T follicular helper cell (primary cell): ENCODE data around the gene PAX8.
A peak's percentile ranks its signal among the peaks of the same experiment; 100 is the strongest.

ENCODE experiments used
- DNase-seq: peaks from one replicate; pipeline ENCODE4 v3.0.0-alpha.2; 2020; ENCODE audit warnings: low read depth

Gene PAX8

GRCh38 chr2:113266431-113266830 is 12.3 kb downstream of the PAX8 start:
- DNase-seq: no peak

DNA sequence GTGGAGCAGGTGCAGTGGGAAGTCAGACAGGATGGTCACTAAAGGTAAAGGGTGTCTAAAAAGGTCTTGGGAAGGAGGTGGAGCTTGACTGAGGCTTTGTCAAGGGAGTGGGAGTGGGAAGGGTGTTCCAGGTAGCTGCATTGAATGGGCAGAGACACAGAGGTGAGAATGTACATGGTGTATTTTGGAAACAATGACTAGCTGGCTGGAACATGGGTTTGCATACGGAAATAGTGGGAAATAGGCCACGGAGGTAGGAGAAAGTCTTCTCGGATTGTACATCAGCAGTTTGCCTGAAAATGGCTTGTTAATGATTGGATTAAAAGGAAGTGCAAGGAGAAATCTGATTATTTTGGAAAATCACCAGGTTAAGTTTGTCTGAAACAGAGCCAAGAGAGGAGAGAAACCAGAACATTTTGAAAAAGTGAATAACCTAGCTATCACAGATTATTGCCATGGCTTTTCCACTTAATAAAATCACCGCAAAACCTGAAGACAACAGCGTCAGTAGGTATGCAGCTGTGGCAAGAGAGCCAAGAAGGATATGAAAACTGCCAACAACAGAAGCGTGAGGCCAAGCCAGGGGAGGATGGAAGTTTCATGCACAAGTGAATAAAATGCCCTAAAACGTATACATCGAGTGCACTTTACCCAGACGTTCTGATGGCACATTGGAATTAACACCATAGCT is 13.9 kb downstream of the PAX8 start:
- no peak for DNase-seq

DNA sequence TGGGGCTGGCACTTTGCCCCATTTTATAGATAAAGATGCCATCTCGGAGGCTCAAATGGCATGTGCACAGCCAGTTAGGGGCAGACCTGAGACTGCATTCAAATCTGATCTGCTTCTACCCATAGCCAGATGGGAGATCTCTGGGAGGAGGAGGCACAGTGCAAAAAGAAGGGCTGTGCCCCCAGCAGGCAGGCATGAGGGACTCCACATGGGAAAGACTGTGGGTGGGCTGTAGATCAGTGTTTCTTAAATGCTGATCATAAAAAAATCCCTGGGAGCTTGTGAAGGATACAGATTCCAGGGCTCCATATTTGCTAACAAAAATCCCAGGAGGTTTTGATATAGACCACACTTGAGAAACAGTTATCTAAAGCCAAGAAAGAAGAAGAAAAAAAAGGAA is 15.2 kb downstream of the PAX8 start:
- no peak for DNase-seq

DNA sequence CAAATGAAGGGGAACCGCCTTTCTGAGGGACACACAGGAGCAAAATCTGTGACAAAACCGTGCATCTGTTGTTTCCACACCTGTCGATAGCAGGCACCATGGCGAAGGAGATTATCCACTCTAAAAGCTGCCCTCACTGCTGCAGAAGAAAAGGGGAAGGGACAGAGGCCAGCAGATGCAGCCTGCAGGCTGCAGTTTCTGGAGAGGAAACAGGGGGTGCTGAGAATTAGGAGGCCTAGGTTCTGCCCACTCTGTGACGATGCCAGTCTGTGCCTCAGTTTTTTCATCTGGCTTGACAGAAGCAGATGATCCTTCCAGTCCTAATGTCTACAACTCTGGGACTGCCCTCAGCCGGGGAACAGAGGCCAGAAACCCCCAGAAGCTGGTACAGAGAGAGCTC is 17.7 kb downstream of the PAX8 start:
- DNase-seq: no peak

DNA sequence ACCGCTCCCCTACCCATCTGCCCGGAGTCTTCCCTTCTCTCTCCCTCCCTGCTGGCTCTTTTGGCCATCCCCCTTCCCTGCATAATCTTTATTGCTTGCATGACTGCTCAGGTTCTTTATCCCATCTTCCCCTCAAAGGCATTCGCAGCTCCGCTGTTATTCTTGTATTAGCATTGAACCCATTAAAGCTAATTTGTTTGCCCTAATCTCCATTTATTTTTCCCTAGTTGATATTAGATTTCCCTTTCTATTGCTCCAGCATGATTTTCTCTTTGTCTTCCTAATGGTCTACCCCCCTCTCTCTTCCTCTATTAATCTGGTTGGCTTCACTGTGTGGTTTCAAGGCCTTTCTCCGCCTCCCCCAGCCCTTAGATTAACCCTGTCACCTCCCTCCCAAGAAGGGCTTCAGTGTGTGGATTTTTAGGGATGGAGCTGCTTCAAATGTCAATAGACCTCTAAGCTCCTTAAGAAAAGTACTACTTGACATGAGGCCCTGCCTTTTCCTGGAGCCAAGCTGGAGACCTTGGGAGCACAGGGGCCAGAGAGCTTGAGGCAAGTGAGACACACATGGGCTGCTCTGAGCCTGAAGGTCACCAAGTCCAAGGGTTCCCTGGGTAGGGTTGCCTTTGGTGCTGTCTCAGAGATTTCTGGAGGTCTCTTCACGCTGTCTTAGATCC is 20.1 kb downstream of the PAX8 start:
- no peak for DNase-seq

DNA sequence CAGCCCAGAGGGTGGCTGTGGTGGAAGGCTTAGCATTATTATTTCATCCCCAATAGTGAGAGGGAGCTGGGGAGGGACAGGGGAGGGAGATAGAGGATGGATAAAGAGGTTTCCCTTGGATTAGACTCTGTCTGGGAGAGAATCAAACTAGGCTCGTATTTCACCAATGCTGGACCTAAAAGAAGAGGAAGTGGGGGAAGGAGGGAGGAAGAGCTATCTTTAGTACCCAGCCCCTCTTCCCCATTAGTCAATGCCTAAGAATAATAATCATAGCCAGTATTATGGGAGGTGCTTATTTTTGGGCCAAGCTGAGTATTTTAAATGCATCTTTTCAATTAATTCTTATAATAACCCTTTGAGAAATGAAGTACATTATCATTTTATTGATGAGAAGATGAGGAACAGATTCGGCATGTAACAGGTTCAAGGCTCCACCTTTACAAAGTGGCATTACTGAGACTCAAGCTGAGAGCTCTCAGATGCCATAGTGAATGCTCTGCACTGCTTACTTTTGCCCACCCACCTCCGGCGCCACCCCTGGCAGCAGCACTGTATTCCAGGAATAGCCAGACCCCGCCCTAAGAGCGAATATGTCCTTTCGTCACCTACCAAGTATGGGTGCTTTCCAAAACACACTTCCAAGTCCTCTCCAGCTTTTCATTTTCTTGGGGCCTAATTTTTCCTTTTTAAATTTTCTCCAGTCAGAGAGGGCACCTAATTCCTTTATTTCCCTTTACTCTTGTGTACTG is 21.0 kb downstream of the PAX8 start:
- no peak for DNase-seq

- no peak for DNase-seq
Observed at GRCh38 chr2:113255140-113256070, 23.3 kb downstream of the PAX8 start.

DNA sequence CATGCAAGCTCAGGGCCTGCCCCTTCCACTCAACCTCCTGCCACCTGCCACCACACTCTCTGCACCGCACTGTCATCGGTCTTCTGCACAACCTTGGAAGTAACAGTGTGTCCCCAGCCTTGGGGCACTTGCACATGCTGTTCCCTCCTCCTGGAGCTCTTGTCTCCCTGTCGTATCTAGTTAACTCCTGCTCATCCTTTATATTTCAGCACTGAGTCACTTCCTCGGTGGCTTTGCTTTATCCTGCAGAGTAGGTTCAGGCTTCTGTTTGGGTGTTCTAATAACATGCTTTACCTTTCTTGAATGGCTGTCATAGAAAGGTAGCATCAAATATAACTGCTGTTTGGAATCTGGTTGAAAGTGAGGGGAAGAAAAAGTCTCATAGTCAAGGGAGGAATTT is 25.3 kb downstream of the PAX8 start:
- no peak for DNase-seq

GRCh38 chr2:113252047-113252590 is 26.6 kb downstream of the PAX8 start:
- no peak for DNase-seq

- DNase-seq: peak; percentile 7
Observed at GRCh38 chr2:113251118-113251517, 27.6 kb downstream of the PAX8 start.

DNA sequence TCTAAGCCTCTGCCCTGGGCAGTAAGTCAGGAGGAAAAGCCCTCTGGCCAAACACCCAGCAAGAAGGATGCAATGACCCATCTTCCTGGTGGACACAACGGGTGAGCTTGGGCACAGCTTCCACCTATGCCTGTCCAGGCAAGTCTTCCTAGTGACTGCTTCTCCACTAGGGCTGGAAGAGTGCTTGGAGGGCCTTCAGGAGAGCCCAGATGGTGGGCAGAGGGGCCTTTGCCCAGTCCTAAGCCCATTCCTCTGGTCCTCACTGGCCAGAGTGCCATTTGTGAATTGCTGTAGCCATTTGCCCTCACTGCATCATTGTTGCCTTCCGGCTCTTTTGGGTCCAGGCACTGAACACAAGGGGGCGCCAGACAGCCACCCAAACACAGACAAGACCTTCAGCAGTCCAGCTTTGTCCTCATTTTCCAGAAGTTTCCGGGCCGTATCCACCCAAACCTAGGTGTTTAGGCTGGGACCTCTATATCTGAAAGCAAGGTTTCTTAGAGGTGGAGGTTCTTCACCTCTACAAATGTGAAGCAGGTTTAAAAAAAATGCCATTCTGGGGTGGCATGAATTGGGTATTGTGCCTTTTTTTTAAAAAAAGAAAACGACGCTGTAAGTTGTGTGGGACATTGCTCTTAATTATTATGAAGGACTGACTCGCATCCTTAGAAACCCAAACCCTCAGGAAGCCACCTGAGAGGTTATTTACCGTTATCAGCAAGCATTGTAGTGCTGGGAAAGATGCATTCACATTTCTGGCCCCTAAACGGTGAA is 29.5 kb downstream of the PAX8 start:
- DNase-seq: peak; percentile 69

GRCh38 chr2:113246606-113247005 is 32.1 kb downstream of the PAX8 start:
- no peak for DNase-seq

DNA sequence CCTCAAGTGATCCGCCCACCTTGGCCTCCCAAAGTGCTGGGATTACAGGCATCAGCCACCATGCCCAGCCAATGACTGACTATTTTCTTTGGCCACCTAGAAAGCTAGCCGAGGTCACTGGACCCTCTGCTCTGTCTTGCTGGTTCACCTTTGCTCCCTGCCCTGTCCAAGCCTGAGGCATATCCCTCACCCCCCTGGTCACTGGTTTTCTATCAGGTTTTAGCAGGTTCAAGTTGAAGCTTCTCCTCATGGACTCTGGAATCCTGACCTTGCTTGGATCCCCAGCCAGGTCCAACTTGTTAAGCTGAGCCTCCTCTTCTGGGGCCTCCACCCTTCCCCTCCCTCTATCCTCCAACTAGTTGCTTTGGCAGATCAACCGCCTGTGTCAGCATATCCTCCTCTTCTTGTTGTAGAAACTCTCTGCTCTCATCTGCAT is 33.4 kb downstream of the PAX8 start:
- no peak for DNase-seq

GRCh38 chr2:113242327-113242726 is 36.4 kb downstream of the PAX8 start:
- no peak for DNase-seq

- DNase-seq: no peak
Observed at GRCh38 chr2:113240915-113241911, 37.5 kb downstream of the PAX8 start.

GRCh38 chr2:113240150-113240914 is 38.4 kb downstream of the PAX8 start:
- no peak for DNase-seq

DNA sequence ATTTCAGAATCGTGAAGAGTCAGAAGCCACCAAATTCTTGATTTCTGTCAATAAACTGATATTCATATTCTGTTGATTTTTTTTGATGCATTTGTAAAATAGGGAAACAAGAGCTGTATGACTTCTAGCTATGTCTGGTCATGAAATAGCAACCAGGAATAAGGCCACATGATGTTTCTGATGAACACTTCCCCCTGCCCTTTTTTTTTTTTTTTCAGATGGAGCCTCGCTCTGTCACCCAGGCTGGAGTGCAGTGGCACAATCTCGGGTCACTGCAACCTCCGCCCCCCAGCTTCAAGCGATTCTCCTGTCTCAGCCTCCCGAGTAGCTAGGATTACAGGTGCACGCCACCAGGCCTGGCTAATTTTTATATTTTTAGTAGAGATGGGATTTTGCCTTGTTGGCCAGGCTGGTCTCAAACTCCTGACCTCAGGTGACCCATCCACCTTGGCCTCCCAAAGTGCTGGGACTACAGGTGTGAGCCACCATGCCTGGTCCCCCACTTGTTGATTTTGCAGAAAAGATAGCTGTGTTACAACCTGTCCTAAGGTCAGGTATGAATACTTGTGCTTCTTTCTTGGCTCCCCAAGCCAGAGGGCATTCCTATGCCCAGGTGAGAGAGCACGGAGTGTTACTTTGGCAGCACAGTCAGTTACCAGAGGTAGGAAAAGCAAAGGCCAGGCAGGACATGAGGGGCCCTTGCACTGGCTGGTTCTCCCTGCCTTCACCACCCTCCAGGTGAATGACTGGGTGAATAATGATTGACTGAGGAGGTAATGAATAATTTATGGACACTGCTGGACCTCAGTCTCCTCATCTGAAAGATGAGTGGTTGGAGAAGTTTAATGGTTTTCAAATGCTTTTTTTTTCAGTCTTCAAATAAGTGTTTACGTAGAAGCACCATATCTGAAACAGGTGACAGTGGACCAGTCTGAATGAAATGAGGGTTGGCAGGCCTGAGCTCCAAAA is 39.6 kb downstream of the PAX8 start:
- no peak for DNase-seq
